ENCODE measurements around the gene PKM.

Gene PKM

GRCh38 chr15:72156928-72157327 lies 74.1 kb downstream of the PKM start:
- Histone ChIP-seq H3K4me1 (ENCODE audit: insufficient read depth, low read length) (no peaks in the 10 kb centered on the region), H3K9me3 (ENCODE audit: control insufficient read depth, insufficient read depth, low read length) (no peaks in the 10 kb centered on the region), H3K9ac (ENCODE audit: low read depth, low read length) (no peak overlapping the region), H3K36me3 (ENCODE audit: insufficient read depth, low read length) (no peaks in the 10 kb centered on the region)

- H3K9me3 ChIP-seq (ENCODE audit: control insufficient read depth, insufficient read depth, low read length) = no peaks in the 10 kb centered on the region
- no peak overlapping the region; the same call in 1 of the 2 replicates for H3K9ac ChIP-seq (ENCODE audit: low read depth, low read length)
- H3K36me3 ChIP-seq (ENCODE audit: insufficient read depth, low read length) = no peaks in the 10 kb centered on the region
- no peaks in the 10 kb centered on the region for H3K4me1 ChIP-seq (ENCODE audit: insufficient read depth, low read length)
Measured at GRCh38 chr15:72155635-72156616, 75.1 kb downstream of the PKM start.

- Histone ChIP-seq H3K4me1 (ENCODE audit: insufficient read depth, low read length) (no peaks in the 10 kb centered on the region), H3K36me3 (ENCODE audit: insufficient read depth, low read length) (no peaks in the 10 kb centered on the region), H3K9me3 (ENCODE audit: control insufficient read depth, insufficient read depth, low read length) (no peaks in the 10 kb centered on the region), H3K9ac (ENCODE audit: low read depth, low read length) (no peak overlapping the region; the same call in 1 of the 2 replicates)
Measured at GRCh38 chr15:72155003-72155621, 75.9 kb downstream of the PKM start.

GRCh38 chr15:72154316-72154715 lies 76.7 kb downstream of the PKM start:
- Histone ChIP-seq H3K9me3 (ENCODE audit: control insufficient read depth, insufficient read depth, low read length) (no peaks in the 10 kb centered on the region), H3K4me1 (ENCODE audit: insufficient read depth, low read length) (no peaks in the 10 kb centered on the region), H3K36me3 (ENCODE audit: insufficient read depth, low read length) (no peaks in the 10 kb centered on the region), H3K9ac (ENCODE audit: low read depth, low read length) (no peak overlapping the region)

GRCh38 chr15:72153269-72154000 lies 77.6 kb downstream of the PKM start:
- Histone ChIP-seq H3K36me3 (ENCODE audit: insufficient read depth, low read length) (no peaks in the 10 kb centered on the region), H3K9ac (ENCODE audit: low read depth, low read length) (no peak overlapping the region), H3K9me3 (ENCODE audit: control insufficient read depth, insufficient read depth, low read length) (no peaks in the 10 kb centered on the region), H3K4me1 (ENCODE audit: insufficient read depth, low read length) (no peaks in the 10 kb centered on the region)

Measured in ES-I3 (cell line).